Hematopoietic multipotent progenitor cell treated with erythropoietin and hydrocortisone succinate and interleukin-3 and kit ligand, for 8 days (in vitro differentiated cells): ENCODE data around the gene RASGRP1.

Source experiments
- DNase-seq: peaks from one replicate; pipeline ENCODE4 v3.0.0-alpha.2; 2015

RASGRP1 gene

GRCh38 chr15:38496151-38496550 lies 68.5 kb downstream of the RASGRP1 start:
- DNase-seq: no peak

GRCh38 chr15:38490242-38490922 lies 74.2 kb downstream of the RASGRP1 start:
- no peak for DNase-seq

GRCh38 chr15:38487378-38487777 lies 77.2 kb downstream of the RASGRP1 start:
- DNase-seq: no peak

GRCh38 chr15:38486936-38487335 lies 77.7 kb downstream of the RASGRP1 start:
- DNase-seq: no peak

GRCh38 chr15:38482572-38482971 lies 82.0 kb downstream of the RASGRP1 start:
- no peak for DNase-seq

- no peak for DNase-seq
Measured at GRCh38 chr15:38481761-38482160, 82.9 kb downstream of the RASGRP1 start.

- DNase-seq: no peak
Measured at GRCh38 chr15:38481113-38481512, 83.5 kb downstream of the RASGRP1 start.

- no peak for DNase-seq
Measured at GRCh38 chr15:38479756-38480155, 84.9 kb downstream of the RASGRP1 start.

GRCh38 chr15:38479266-38479665 lies 85.3 kb downstream of the RASGRP1 start:
- no peak for DNase-seq

GRCh38 chr15:38477637-38478036 lies 87.0 kb downstream of the RASGRP1 start:
- no peak for DNase-seq

GRCh38 chr15:38476120-38476519 lies 88.5 kb downstream of the RASGRP1 start:
- no peak for DNase-seq

- DNase-seq: no peak
Measured at GRCh38 chr15:38475361-38475760, 89.3 kb downstream of the RASGRP1 start.

- peak; percentile 66 for DNase-seq
Measured at GRCh38 chr15:38474155-38474757, 90.4 kb downstream of the RASGRP1 start.

GRCh38 chr15:38471974-38472373 lies 92.6 kb downstream of the RASGRP1 start:
- DNase-seq: no peak

GRCh38 chr15:38470816-38471215 lies 93.8 kb downstream of the RASGRP1 start:
- DNase-seq: no peak

GRCh38 chr15:38464675-38465074 lies 99.9 kb downstream of the RASGRP1 start:
- DNase-seq: no peak

GRCh38 chr15:38463893-38464292 lies 100.7 kb downstream of the RASGRP1 start:
- DNase-seq: no peak

- DNase-seq: no peak
Measured at GRCh38 chr15:38461066-38461833, 103.4 kb downstream of the RASGRP1 start.

- DNase-seq: no peak
Measured at GRCh38 chr15:38460543-38460942, 104.1 kb downstream of the RASGRP1 start.

GRCh38 chr15:38459480-38459879 lies 105.1 kb downstream of the RASGRP1 start:
- no peak for DNase-seq

GRCh38 chr15:38458646-38459045 lies 106.0 kb downstream of the RASGRP1 start:
- DNase-seq: no peak

- peak; percentile 63 for DNase-seq
Measured at GRCh38 chr15:38455092-38455491, 109.5 kb downstream of the RASGRP1 start.

GRCh38 chr15:38454696-38455090 lies 109.9 kb downstream of the RASGRP1 start:
- no peak for DNase-seq
